Inferior parietal cortex (tissue), 1 donor: ENCODE measurements around the gene CDKAL1.
"Not testable (repeated sequence)": the region's sequence is repeated elsewhere in the genome, so short reads cannot be mapped to it uniquely, and the experiment has no call there.

Experiments
- DNase-seq: peaks from one replicate; pipeline ENCODE4 v3.0.0-alpha.2; 2016; ENCODE audit errors: extremely low spot score

Gene CDKAL1

DNA sequence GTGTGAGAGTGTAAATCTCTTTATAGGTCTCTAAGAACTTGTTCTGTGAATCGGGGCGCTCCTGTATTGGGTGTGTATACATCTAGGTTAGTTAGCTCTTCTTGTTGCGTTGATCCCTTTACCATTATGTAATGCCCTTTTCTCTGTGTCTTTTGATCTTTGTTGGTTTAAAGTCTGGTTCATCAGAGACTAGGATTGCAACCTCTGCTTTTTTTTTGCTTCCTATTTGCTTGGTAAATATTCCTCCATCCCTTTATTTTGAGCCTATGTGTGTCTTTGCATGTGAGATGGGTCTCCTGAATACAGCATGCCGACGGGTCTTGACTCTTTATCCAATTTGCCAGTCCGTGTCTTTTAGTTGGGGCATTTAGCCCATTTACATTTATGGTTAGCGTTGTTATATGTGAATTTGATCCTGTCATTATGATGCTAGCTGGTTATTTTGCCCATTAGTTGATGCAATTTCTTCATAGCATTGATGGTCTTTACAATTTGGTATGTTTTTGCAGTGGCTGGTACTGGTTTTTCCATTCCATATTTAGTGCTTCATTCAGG lies 60.1 kb downstream of the CDKAL1 start:
- not testable (repeated sequence) for DNase-seq

DNA sequence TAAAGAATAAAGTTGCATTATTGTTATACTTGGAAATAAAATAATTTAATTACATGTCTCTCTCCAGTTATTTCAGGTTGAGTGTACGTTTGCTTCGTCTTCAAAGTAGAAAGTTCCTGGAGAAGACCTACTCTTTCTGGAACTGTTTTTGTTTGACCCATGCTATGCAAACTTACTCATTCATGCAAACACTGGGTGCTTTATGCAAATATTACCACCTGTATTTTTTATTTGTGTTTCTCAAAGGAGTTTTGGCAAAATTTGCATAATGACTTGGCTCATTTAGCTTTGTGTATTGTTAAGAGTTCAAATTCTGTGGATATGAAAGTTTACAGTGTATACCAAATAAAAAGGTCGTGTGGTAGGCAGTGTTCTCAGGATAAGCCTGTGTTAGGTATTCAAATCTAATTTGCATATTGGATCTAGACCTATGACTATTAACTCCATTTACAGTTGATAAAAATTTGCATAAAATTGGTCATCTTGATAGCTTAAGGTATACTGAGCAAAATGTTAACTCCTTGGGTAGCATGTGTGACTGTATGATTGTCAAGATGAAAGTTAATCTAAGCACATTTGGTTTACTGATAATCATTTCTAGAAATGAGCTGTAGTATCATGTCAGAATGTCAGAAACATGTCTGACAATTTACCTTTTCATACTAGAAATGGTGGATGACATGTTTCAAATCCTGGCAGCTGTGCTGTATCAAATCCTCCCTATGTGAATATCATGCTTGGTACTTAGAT lies 65.2 kb downstream of the CDKAL1 start:
- no peak for DNase-seq

DNA sequence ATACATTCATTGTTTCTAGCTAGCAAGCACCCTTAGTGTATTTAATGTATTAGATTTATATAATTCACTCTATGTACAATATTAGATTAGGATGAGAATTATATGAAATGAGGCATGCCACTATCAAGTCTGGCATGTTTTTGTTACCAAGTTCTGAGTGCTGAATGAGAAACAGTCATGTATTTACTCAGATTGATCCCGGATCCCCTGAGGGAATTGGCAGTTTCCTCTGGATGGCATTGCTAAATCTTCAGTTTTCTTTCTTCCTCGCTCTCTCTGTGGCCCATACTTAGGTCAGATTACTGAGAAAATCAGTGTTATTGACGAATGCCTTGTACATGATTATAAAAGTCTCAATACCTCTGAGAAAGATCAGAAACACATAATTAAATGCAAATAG lies 66.6 kb downstream of the CDKAL1 start:
- DNase-seq = no peak

DNA sequence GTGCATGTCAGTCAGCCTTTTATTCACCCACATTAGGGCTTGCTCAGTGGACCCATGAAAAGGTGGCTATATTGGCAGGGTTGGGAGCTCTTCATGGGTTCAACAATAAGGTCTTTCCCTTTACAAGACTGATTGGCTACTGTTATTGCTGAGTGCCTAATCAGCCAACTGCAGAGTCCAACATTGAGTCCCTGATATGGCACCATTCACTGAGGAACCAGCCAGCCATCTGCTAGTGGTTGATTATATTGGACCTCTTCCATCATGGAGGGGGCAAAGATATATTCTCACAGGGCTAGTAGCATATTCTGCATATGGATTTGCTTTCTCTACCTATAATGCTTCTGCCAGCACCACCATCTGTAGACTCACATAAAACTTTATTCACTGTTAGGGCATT lies 69.9 kb downstream of the CDKAL1 start:
- DNase-seq = no peak

DNA sequence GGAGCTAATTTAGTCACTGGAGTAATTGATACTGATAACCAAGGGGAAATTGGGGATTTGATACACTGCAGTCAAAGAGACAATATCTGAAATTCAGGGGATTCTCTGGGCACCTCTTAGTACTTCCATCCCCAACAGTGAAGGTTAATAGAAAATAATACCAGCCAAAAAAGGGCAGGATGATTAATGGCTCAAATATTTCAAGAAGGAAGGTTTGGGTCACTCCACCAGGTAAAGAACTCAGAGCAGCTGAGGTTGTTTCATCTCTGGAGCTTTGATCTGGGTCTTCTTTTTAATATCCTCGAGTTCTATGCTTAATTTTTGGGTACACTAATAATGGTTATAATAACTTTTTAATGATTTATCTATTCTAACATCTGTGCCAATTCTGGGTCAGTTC lies 70.8 kb downstream of the CDKAL1 start:
- no peak for DNase-seq

DNA sequence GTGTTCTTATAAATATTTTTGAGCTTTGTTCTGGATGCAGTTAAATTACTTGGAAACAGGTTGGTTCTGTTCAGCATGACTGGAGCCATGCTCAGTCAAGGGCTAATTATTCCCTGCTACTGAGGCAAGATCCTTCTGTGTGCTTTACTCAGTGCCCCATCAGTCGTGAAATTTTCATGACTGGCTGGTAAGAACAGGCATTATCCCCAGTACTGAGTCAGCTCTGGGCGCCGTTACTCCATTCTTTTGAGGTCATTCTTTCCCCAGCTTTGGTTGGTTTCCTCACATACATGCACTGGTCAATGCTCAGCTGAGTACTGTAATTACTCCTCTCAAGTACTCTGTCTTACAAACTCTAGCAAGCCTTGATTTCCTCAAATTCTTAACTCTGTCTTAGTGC lies 71.3 kb downstream of the CDKAL1 start:
- DNase-seq = no peak

DNA sequence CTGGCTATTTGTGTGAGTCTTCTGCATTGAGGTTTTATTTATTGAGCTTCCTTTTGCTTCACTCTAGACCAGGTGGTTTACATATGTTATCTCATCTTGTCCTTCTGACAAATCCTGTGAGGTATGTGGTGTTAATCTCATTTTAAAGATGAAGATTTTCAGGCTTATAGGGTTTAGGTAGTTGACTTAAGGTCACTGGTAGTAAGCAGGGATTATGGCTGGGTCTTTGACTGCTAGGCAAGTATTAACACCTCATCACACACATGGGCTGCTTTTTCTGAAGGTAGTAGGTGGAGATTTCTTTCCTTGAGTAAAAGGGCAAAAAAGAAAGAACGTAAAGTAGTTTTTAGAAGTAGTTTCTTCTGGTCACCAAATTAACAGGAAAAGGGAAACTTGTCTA lies 72.6 kb downstream of the CDKAL1 start:
- no peak for DNase-seq

DNA sequence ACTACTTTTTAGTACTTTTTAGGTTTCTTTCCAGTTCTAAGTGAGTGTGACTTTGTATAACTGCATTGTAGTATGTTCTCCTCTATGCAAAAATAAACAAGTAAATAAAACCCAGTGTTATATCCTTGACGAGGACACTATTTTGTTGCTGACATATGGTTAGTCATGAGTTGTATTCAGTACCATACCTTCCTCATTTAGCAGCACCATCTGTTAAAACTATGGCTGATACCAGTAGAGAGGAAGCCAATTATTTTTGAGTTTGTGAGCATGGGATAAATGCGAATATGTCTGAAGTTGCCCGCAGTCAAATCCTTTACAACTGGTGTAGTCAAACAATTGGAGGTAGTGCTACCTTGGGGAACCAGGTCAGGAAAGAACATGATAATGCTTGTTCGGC lies 74.1 kb downstream of the CDKAL1 start:
- no peak for DNase-seq

DNA sequence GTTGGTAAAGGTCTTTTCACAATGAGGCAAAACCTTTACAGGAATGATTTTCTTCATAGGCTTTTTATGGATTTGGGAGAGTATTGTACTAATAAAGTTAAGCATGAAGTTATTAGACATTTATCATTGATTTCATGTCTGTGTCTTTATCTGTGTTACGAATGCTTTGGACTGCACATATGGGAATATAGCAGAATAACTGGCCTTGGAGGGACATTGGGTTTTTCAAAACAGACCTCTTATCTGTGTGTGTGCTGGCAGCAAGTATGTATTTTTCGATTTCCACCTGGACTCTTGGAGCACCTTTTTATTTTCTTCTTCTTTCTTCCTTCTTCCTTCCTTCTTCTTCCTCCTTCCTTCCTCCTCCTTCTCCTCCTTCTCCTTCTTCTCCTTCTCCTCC lies 74.6 kb downstream of the CDKAL1 start:
- DNase-seq = no peak

DNA sequence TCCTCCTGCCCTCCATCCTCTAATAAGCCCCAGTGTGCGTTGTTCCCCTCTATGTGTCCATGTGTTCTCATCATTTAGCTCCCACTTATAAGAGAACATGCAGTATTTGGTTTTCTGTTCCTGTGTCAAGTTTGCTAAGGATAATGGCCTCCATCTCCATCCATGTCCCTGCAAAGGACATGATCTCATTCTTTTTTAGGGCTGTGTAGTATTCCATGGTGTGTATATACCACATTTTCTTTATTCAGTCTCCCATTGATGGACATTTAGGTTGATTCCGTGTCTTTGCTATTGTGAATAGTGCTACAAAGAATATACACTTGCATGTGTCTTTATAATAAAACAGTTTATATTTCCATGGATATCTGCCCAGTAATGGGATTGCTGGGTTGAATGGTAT lies 75.7 kb downstream of the CDKAL1 start:
- DNase-seq = not testable (repeated sequence)

DNA sequence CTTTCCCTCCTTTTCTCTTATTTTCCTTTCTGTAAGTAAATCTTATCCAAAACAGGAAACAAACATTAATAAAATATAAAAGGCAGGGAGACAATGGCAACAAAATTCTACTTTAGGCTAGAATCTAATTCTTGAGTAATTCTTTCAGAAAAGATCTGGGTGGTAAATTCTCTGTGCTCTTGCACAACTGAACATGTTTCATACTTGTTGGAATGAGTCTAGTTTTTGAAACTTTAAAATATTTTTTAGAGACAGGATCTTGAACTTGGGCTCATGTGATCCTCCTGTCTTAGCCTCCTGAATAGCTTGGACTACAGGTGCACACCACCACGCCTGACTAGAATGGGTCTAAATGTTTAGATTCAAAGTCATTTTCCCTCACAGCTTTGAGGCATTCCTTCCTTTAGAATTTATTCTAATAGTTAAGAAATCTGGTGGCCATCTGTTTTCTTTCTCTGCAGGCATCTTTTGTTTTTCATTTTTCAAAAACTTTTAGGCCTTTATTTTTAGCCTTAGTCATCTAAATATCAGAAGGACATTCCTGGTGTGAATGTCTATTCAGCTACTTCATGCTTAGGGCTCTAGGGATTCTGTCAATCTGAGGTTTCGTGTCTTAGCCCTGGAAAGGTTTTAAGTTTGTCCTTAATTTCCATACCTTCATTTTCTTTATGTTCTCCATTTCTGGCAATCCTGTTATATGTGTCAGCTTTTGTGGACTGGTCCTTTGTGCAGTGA lies 76.5 kb downstream of the CDKAL1 start:
- no peak for DNase-seq

DNA sequence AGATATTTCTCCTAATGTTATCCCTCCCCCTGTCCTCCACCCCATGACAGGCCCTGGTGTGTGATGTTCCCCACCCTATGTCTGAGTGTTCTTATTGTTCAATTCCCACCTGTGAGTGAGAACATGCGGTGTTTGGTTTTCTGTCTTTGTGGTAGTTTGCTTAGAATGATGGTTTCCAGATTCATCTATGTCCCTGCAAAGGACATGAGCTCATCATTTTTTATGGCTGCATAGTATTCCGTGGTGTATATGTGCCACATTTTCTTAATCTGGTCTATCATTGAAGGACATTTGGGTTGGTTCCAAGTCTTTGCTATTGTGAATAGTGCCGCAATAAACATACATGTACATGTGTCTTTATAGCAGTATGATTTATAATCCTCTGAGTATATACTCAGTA lies 83.3 kb downstream of the CDKAL1 start:
- DNase-seq = not testable (repeated sequence)

DNA sequence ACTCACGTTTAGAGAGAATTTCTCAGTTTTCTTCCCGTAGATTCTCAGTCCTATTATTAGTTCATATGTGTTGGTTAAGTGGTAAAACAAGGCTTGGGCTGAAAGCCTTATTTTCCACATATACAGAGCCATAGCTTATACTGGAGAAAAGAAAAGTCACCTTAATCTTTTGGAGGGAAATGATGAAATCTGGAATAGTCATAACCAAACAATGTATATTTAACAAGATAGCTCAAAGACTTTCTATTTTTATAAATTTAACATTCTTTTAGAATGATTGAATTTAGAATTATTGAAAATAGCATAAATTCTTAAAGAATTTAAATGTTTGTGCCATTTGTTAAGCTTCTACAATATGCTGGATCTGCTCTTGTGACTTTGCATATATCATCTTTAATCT lies 85.8 kb downstream of the CDKAL1 start:
- no peak for DNase-seq

DNA sequence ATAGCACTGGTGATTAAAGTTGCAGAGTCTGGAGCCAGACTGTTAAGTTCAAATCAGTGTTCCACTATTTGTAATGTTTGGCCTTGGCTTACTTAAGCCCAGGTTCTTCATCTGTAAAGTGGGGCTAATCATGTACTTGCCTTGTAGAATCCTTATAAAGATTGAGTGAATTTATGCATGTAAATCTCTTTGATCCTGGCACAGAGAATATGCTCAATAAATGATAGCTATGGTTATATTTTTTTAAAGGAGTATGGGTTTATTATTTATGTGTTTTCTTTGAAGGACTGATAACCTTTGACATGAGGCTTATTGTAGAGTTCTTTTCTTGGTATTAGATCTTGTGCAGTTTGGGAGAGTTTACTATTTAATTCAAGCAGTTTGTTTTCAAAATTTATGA lies 89.5 kb downstream of the CDKAL1 start:
- no peak for DNase-seq

DNA sequence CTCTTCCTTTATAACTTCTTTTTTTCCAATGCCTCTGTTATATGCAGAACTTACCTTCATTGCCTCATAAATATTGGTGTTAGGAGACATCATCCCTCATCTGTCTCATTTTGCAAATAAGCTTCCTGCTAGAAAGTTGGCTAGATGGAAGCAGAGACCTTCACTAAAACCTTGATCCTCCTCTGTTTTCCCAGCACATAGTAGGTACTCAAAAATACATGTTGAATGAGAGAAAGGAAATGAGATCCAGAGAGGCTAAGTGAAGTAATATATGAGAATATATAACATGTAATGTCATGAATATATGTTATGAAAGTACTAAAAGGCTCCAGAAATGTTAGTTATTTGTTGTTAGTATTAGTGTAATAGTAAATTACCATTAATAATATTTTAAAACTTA lies 91.9 kb downstream of the CDKAL1 start:
- no peak for DNase-seq

DNA sequence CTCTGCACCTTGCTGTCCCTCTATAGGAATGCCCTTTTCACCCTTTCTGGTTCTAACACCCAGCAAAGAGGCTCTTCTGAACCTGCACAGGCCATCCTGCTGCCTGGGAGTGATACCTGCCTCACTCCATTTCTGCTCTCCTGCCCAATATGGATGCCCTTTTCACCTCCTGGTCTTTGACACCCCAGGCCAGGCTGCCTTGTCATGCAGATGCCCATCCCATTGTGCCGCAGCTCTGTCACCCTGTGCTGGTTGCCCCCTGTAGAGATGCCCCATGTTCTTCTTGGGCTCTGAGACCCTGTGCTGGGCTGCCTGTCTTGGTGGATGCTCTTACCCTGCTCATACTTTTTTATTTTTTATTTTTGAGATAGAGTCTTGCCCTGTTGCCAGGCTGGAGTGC lies 95.3 kb downstream of the CDKAL1 start:
- no peak for DNase-seq

DNA sequence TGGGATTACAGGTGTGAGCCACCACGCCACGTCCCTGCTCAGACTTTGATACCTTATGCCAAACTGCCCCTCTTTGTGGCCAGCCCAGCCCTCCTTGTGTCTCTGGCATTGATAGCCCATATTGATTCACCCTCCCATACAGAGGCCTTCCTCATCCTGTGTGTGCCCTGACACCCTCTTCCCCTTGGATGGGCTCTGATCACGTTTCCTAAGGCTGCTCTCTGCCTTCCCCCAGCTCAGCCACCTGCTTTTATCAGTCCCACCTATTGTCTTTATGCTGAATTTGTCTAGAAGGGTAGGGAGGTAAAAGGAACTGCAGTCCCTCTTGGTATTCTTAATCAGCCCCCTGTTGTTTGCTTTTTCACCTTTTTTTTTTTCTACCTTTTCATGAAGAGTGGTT lies 95.9 kb downstream of the CDKAL1 start:
- DNase-seq = no peak

DNA sequence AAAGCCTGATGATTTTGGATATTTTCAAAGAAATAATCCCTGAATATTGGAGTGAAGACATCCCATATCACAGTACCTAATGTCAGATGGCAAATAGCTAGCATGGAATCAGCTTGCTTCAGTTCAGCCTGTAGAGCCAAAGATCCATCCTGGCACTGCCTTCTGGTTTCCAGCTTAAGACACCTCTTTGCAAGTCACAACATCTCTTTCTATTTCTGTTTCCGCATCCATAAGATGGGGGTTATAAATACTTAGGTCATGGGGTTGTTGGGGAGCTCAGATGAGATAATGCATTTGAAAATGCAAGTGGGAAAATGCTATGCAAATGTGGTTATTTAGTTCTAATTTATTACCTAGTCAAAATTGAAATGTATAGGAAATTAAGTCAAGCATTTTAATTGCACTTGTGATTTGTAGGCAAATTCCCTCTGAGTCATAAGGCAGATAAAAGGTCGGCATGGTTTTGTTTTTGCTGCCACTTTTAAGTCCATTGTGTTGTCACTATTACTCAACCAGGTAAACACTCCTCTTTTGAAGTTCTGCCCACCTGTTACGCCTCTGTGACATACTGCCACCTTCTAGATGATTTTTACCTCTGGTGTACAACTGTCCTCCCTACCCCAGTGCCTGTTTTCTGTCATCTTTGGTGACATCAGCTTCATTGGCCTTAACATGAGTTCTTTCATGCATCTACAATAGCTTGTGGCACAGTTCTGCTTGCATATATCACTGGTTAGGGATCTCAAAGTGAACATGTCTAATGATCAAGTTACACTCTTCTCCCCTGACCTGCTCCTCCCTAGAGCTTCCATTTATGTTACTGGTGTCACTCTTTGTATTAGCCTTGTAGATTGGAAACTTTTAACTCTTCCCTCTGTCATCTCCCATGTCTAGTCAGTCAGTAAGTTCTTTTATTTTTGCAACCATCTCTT lies 96.6 kb downstream of the CDKAL1 start:
- no peak for DNase-seq

DNA sequence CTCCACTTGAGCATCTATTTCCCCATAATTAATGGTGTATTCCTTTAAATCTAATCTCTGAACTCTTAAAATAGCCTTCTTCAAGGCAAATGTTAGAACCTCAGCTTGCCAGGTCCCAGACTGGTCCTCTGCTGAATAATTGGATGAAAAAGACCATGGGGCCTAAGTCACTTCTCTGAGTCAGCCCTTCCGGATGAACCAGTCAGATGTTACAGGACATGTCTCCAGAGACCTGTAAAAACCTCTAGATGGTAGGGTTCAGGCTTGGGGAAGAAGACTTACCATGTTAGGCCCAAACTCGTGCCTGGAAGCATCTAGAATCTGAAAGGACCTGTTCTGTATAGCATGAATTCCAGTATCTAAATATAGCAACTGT lies 97.3 kb downstream of the CDKAL1 start:
- no peak for DNase-seq

DNA sequence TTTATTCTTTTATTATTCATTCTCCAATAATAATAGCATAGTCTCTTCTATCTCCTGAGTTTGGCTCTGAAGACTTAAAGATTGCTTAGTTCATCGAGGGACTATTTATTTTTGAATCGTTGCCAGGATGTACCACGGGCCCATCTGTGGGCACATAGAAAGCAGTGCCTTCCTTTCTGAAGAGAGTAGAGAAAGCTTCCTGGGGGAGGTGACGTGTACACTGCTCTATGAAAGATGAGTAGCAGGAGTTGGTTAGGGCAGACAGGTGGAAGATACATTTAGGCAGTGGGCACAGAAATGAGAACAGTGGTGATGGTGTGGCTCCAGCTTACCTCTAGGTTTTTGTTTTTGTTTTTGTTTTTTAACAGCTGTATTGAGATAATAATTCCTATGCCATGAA lies 98.4 kb downstream of the CDKAL1 start:
- no peak for DNase-seq

DNA sequence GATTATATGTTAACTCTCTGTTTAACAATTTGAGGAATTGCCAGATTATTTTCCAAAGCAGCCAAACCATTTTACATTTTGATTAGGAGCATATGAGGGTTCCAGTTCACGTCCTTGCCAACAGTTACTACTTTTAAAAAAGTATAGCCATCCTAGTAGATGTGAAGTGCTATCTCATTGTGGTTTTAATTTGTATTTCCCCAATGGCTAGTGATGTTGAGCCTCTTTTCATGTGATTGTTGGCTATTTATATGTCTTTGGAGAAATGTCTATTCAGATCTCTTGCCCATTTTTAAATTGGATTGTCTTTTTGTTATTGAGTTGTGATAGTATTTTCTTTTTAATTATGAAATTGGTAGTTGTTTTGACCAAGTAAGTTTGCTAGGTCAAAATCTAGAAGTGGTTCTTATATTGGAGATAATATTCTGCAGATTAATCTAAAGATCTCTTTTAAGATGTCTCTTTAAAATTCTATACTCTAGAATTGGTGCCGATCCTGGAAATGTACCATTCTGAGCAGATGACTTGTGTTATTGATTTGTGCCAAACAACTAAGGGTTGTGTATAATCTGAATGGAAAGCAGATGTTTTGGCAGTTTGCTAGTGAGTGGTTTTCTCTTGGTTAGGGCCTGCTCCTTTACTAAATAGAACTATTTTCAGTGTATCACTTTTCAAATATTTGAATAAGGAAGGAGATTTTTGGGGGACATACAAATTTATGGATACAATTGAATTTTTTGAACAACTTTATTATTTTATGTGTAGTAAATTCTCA lies 99.5 kb downstream of the CDKAL1 start:
- DNase-seq = no peak
